AG04450 (cell line): ENCODE results near the gene RIC1. TPM values are rescaled to one million over a fixed set of nuclear protein-coding genes. Genes with fewer than 3 reads are reported as not detected.

Source experiments
- CTCF ChIA-PET: fragments of 300-600, 350-600 bp; formaldehyde crosslinking; extraction: SDS; loops from one replicate; lab custom pipeline; 2022; ENCODE audit warnings: antibody characterized with exemption, inconsistent platforms; lab: Charles Lee
- POLR2A ChIA-PET: fragments of 350-600 bp; formaldehyde crosslinking; extraction: SDS; loops from one replicate; lab custom pipeline; 2021; ENCODE audit warnings: antibody characterized with exemption, inconsistent platforms; lab: Yijun Ruan, JAX
- DNase-seq: peaks from one replicate; pipeline ENCODE4 v3.0.0-alpha.2; 2011; ENCODE audit warnings: low read depth, low spot score
- H3K27ac ChIP-seq: one replicate; pipeline ENCODE4 v1.5.1; 2012; ENCODE audit warnings: low read depth, low read length, control low read depth
- H3K27me3 ChIP-seq: one replicate; pipeline ENCODE4 v1.6.0; 2012; ENCODE audit warnings: low read length; ENCODE audit not compliant: control insufficient read depth, insufficient read depth
- H3K4me3 ChIP-seq: 2 replicates; pipeline ENCODE4 v1.5.1; 2011; ENCODE audit warnings: mild to moderate bottlenecking, low read depth, low read length, control low read depth
- H3K9me3 ChIP-seq: 2 replicates; pipeline ENCODE4 v1.5.1; 2012; ENCODE audit warnings: low read length; ENCODE audit not compliant: control insufficient read depth, insufficient read depth
- polyA plus RNA-seq: library from polyadenylated mRNA; depleted of rRNA; stranded (reverse); fragments of >200 nt; gene quantifications from 2 replicates; pipeline ENCODE4 v1.2.3, GENCODE V29; 2011
- TF ChIP-seq, protein P1 (sequence below): IDR thresholded peaks from 2 replicates; pipeline ENCODE4 v1.5.1; 2011; ENCODE audit warnings: low read depth, low read length, control low read depth, inconsistent platforms

Gene RIC1
- polyA plus RNA-seq, 1 experiment, result 65.4 TPM

DNA sequence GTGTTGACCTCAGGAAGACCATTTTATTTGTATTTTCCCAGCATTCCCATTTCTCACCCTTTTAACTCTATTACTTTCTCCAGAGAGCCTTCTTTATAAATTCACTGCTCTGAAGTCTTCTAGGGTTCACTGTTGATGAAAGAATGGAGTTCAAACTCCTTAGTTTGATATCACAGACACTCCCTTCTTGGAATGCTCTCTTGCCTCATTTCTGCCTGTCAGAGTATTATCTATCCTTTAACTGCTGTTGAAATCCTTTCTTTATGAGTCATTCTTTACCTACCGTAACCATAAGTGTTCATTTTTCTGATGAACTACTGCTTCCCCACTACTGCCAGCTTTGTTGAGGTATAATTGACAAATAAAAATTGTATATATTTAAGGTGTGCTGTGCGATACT is 4.3 kb downstream of the RIC1 start:
- Histone ChIP-seq H3K4me3 (no peak overlapping the region), H3K27ac (no peak overlapping the region), H3K9me3 (peaks cover 16% of the 10 kb centered on the region), H3K27me3 (no peaks in the 10 kb centered on the region)
- TF ChIP-seq, protein P1, sequence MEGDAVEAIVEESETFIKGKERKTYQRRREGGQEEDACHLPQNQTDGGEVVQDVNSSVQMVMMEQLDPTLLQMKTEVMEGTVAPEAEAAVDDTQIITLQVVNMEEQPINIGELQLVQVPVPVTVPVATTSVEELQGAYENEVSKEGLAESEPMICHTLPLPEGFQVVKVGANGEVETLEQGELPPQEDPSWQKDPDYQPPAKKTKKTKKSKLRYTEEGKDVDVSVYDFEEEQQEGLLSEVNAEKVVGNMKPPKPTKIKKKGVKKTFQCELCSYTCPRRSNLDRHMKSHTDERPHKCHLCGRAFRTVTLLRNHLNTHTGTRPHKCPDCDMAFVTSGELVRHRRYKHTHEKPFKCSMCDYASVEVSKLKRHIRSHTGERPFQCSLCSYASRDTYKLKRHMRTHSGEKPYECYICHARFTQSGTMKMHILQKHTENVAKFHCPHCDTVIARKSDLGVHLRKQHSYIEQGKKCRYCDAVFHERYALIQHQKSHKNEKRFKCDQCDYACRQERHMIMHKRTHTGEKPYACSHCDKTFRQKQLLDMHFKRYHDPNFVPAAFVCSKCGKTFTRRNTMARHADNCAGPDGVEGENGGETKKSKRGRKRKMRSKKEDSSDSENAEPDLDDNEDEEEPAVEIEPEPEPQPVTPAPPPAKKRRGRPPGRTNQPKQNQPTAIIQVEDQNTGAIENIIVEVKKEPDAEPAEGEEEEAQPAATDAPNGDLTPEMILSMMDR, result no peak
- ChIA-PET CTCF (interaction anchor here (1.5 kb wide), 1 partner anchor 199 kb away, joined by 4 read pairs; the partner anchor contains the start of gene ERMP1), POLR2A (no interaction called here)
- DNase-seq, result no peak

DNA sequence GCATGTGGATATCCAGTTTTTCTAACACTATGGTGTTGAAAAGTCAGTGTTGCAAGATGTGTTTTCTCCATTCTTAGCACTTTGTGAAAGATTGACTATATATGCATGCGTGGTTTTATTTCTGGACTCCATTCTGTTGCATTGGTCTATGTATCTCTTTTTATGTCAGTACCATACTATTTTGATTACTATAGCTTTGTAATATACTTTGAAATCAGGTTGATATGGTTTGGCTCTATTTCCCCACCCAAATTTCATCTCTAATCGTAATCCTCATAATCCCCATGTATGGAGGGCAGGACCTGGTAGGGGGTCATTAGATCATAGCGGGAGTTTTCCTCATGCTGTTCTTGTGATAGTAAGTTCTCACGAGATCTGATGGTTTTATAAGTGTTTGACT is 6.5 kb downstream of the RIC1 start:
- Histone ChIP-seq H3K9me3 (peaks cover 14% of the 10 kb centered on the region; the same call in 1 of the 2 replicates), H3K27me3 (no peaks in the 10 kb centered on the region), H3K4me3 (no peak overlapping the region), H3K27ac (no peak overlapping the region)
- ChIA-PET CTCF (no interaction called here), POLR2A (no interaction called here)
- no peak for DNase-seq
- TF ChIP-seq, protein P1, result no peak

DNA sequence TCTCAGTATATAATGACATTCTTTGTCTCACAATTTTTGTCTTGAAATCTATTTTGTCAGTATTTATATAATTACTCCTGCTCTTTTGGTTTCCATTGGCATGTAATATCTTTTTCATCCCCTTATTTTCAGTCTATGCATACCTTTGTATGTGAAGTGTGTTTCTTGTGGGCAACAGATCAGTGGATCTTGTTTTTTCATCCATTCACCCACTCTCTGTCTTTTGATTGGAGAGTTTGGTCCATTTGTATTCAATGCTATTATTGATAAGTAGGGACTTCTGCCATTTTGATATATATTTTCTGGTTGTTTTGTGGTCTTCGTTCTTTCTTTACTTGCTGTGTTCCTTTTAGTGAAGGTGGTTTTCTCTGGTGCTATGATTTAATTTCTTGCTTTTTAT is 10.9 kb downstream of the RIC1 start:
- CTCF ChIA-PET, result no interaction called here
- TF ChIP-seq, protein P1, result no peak
- peaks cover 13% of the 10 kb centered on the region for H3K9me3 ChIP-seq
- no peak for DNase-seq
- POLR2A ChIA-PET, result no interaction called here
- H3K4me3 ChIP-seq, result no peak overlapping the region
- no peaks in the 10 kb centered on the region for H3K27me3 ChIP-seq
- no peak overlapping the region for H3K27ac ChIP-seq

DNA sequence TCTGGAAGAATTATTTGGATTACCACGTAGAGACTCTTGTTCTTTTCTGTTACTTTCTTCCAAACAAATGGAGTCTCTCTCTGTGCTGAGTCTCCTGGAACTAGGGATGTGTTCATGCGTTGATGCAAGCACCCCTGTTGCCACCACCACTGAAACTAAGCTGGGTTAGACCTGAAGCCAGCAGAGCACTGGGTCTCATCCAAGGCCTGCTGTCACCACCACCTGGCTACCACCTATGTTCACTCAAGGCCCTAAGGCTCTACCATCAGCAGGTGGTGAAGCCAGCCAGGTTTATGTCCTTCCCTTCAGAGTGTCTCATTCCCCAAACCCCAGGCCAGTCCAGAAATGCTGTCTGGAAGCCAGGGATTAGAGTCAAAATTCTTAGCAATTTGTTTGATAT is 13.3 kb downstream of the RIC1 start:
- ChIA-PET POLR2A (no interaction called here), CTCF (no interaction called here)
- TF ChIP-seq, protein P1, result no peak
- peaks cover 4% of the 10 kb centered on the region for H3K9me3 ChIP-seq
- no peaks in the 10 kb centered on the region for H3K27me3 ChIP-seq
- H3K27ac ChIP-seq, result peak overlapping the region; percentile 33
- H3K4me3 ChIP-seq, result no peak overlapping the region
- no peak for DNase-seq

DNA sequence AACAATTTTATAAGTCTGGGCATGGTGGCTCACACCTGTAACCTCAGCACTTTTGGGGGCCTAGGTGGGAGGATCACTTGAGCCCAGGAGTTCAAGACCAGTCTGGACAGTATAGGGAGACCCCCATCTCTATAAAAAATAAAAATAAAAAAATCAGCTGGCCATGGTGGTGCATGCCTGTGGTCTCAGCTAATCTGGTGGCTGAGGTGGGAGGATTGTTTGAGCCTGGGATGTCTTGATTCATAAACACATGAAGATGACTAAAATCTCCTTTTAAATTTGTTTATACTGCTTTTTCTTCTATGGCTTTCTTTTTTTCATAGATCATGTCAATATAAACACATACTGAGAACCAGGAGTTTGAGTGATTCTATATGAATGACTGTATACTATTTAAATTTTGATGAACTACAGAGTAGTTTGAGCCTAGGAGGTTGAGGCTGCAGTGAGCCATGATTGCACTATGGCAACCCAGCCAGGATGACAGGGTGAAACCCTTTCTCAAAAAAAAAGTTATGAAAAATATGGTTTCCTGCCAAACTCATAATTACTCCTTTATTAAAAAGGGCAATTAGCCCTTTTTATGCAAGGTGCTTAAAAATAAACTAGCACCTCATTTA is 14.2 kb downstream of the RIC1 start:
- H3K27ac ChIP-seq, result no peak overlapping the region
- TF ChIP-seq, protein P1, result no peak
- no peak overlapping the region for H3K4me3 ChIP-seq
- no peaks in the 10 kb centered on the region for H3K27me3 ChIP-seq
- CTCF ChIA-PET, result no interaction called here
- POLR2A ChIA-PET, result interaction anchor here (0.6 kb wide), 1 partner anchor 114 kb away, joined by 3 read pairs; no protein-coding TSS in a partner anchor
- H3K9me3 ChIP-seq, result peaks cover 4% of the 10 kb centered on the region
- no peak for DNase-seq
